Neuronal stem cell (in vitro differentiated cells): ENCODE data around the gene MID1.

ENCODE experiments used
- DNase-seq: peaks from one replicate; pipeline ENCODE4 v3.0.0-alpha.2; 2013; ENCODE audit warnings: low spot score
- H2AFZ ChIP-seq: one replicate; pipeline ENCODE4 v1.6.1; 2013; ENCODE audit warnings: mild to moderate bottlenecking, low read length, inconsistent platforms
- H2AK5ac ChIP-seq: 2 replicates; pipeline ENCODE4 v1.6.1; 2013; ENCODE audit warnings: low read depth, mild to moderate bottlenecking, inconsistent platforms, low read length, moderate library complexity, mixed read lengths
- H2BK120ac ChIP-seq: 2 replicates; pipeline ENCODE4 v1.6.1; 2013; ENCODE audit warnings: low read depth, mild to moderate bottlenecking, inconsistent platforms, low read length, moderate library complexity, mixed read lengths
- H2BK12ac ChIP-seq: one replicate; pipeline ENCODE4 v1.6.1; 2013; ENCODE audit warnings: low read length, inconsistent platforms
- H2BK15ac ChIP-seq: 2 replicates; pipeline ENCODE4 v1.6.1; 2013; ENCODE audit warnings: mild to moderate bottlenecking, low read length, inconsistent platforms, mixed read lengths
- H2BK5ac ChIP-seq: one replicate; pipeline ENCODE4 v1.6.1; 2013; ENCODE audit warnings: inconsistent platforms, mild to moderate bottlenecking, low read length, moderate library complexity
- H3K14ac ChIP-seq: one replicate; pipeline ENCODE4 v1.6.1; 2013; ENCODE audit warnings: low read length, inconsistent platforms
- H3K18ac ChIP-seq: 2 replicates; pipeline ENCODE4 v1.6.1; 2013; ENCODE audit warnings: low read length, inconsistent platforms
- H3K23ac ChIP-seq: 2 replicates; pipeline ENCODE4 v1.6.1; 2013; ENCODE audit warnings: low read depth, mild to moderate bottlenecking, mixed read lengths, low read length, inconsistent platforms; ENCODE audit not compliant: poor library complexity
- H3K27ac ChIP-seq: replicated peaks from 3 replicates; pipeline ENCODE4 v1.5.1; 2013; ENCODE audit warnings: low read length, inconsistent platforms
- H3K27me3 ChIP-seq, 3 experiments: 2 replicates each; pipeline ENCODE4 v1.6.1; 2013; ENCODE audit warnings: low read length in 3 of 3, mild to moderate bottlenecking in 2 of 3, inconsistent platforms in 1 of 3, low read depth in 1 of 3, mixed read lengths in 1 of 3, moderate library complexity in 1 of 3; ENCODE audit not compliant: control insufficient read depth in 3 of 3, insufficient read depth in 3 of 3
- H3K36me3 ChIP-seq, 2 donors: replicated peaks in 1 of 2; 2 replicates each; pipeline ENCODE4 v1.6.1; 2013; ENCODE audit warnings: low read length in 2 of 2; ENCODE audit not compliant: control insufficient read depth in 2 of 2, insufficient read depth in 2 of 2
- H3K4ac ChIP-seq: 2 replicates; pipeline ENCODE4 v1.6.1; 2013; ENCODE audit warnings: inconsistent platforms, mild to moderate bottlenecking, low read length, moderate library complexity
- H3K4me1 ChIP-seq, 2 donors: 1 replicate in 1 of 2; 2 replicates in 1 of 2; pipeline ENCODE4 v1.6.1; 2013; ENCODE audit warnings: low read length in 2 of 2, low read depth in 1 of 2; ENCODE audit not compliant: control insufficient read depth in 2 of 2, insufficient read depth in 1 of 2
- H3K4me2 ChIP-seq: one replicate; pipeline ENCODE4 v1.6.1; 2013; ENCODE audit warnings: mild to moderate bottlenecking, low read length, inconsistent platforms; ENCODE audit not compliant: insufficient read depth, poor library complexity, severe bottlenecking
- H3K4me3 ChIP-seq, 2 donors: 2 replicates each; pipeline ENCODE4 v1.5.1; 2013; ENCODE audit warnings: low read length in 2 of 2, mild to moderate bottlenecking in 2 of 2, inconsistent platforms in 1 of 2, moderate library complexity in 1 of 2
- H3K79me1 ChIP-seq: one replicate; pipeline ENCODE4 v1.6.1; 2013; ENCODE audit warnings: low read depth, mild to moderate bottlenecking, inconsistent platforms, low read length, moderate library complexity
- H3K9ac ChIP-seq: one replicate; pipeline ENCODE4 v1.6.1; 2013; ENCODE audit warnings: mild to moderate bottlenecking, low read depth, low read length, inconsistent platforms; ENCODE audit not compliant: poor library complexity
- H3K9me3 ChIP-seq, 2 donors: replicated peaks in 1 of 2; 2 replicates each; pipeline versions ENCODE3 to v1.6.1; 2013; ENCODE audit warnings: low read length in 2 of 2, mild to moderate bottlenecking in 2 of 2, inconsistent platforms in 1 of 2, low read depth in 1 of 2, mixed read lengths in 1 of 2, moderate library complexity in 1 of 2; ENCODE audit not compliant: control insufficient read depth in 2 of 2, insufficient read depth in 1 of 2
- H4K8ac ChIP-seq: one replicate; pipeline ENCODE4 v1.6.1; 2013; ENCODE audit warnings: low read depth, mild to moderate bottlenecking, inconsistent platforms, low read length, moderate library complexity
- H4K91ac ChIP-seq: one replicate; pipeline ENCODE4 v1.6.1; 2013; ENCODE audit warnings: low read length, low read depth, mild to moderate bottlenecking, inconsistent platforms; ENCODE audit not compliant: poor library complexity
- WGBS, 2 donors: extraction: QIAGEN DNeasy Blood & Tissue Kit; methylation state at CpG; one replicate each; pipeline ENCODE4 v1.1.7; 2013; ENCODE audit warnings: missing lambda C conversion rate in 2 of 2, mixed read lengths in 1 of 2; ENCODE audit not compliant: insufficient read length in 2 of 2, insufficient replicate concordance in 1 of 2; ENCODE audit errors: extremely low coverage in 2 of 2; 5-methylcytosine and 5-hydroxymethylcytosine counted together

Gene MID1

GRCh38 chrX:10483191-10483831, 137.1 kb downstream of the MID1 start:
- H2BK120ac ChIP-seq, result no peak overlapping the region
- no peak overlapping the region for H3K18ac ChIP-seq
- peaks cover 0 to 15% of the 10 kb centered on the region in 2 donors for H3K4me1 ChIP-seq
- H3K14ac ChIP-seq, result no peak overlapping the region
- no peak overlapping the region for H3K4me2 ChIP-seq
- no peak overlapping the region for H3K4me3 ChIP-seq
- H3K79me1 ChIP-seq, result no peaks in the 10 kb centered on the region
- H3K36me3 ChIP-seq, result peaks cover 0 to 38% of the 10 kb centered on the region in 2 donors
- no peak overlapping the region for H4K91ac ChIP-seq
- H3K9me3 ChIP-seq, result peaks cover 0 to 13% of the 10 kb centered on the region in 2 donors
- H2BK15ac ChIP-seq, result no peak overlapping the region
- WGBS, 2 donors, result no CpG with 5 or more reads among the region's 9 CpGs
- no peak overlapping the region for H2BK12ac ChIP-seq
- DNase-seq, result no peak
- H3K4ac ChIP-seq, result no peak overlapping the region
- no peak overlapping the region for H3K9ac ChIP-seq
- peaks cover 0 to 3% (median 0%) of the 10 kb centered on the region in 3 experiments for H3K27me3 ChIP-seq
- H4K8ac ChIP-seq, result no peak overlapping the region
- no peak overlapping the region for H2AK5ac ChIP-seq
- no peak overlapping the region for H3K27ac ChIP-seq
- H2AFZ ChIP-seq, result no peak overlapping the region
- H2BK5ac ChIP-seq, result no peak overlapping the region
- H3K23ac ChIP-seq, result no peak overlapping the region

GRCh38 chrX:10482708-10483107, 137.7 kb downstream of the MID1 start:
- H3K18ac ChIP-seq, result no peak overlapping the region
- H3K9ac ChIP-seq, result no peak overlapping the region
- no peak overlapping the region for H2BK15ac ChIP-seq
- no peak overlapping the region for H4K8ac ChIP-seq
- H2AFZ ChIP-seq, result no peak overlapping the region
- no peak overlapping the region for H3K14ac ChIP-seq
- H3K23ac ChIP-seq, result no peak overlapping the region
- H3K4me1 ChIP-seq, result peaks cover 0 to 15% of the 10 kb centered on the region in 2 donors
- H3K4me3 ChIP-seq, result no peak overlapping the region
- H2BK120ac ChIP-seq, result no peak overlapping the region
- no CpG with 5 or more reads among the region's 5 CpGs for WGBS, 2 donors
- H3K27me3 ChIP-seq, result peaks cover 0 to 3% (median 0%) of the 10 kb centered on the region in 3 experiments
- no peak overlapping the region for H2BK12ac ChIP-seq
- peaks cover 0 to 44% of the 10 kb centered on the region in 2 donors for H3K36me3 ChIP-seq
- H3K9me3 ChIP-seq, result peaks cover 0 to 13% of the 10 kb centered on the region in 2 donors
- H3K4ac ChIP-seq, result no peak overlapping the region
- H4K91ac ChIP-seq, result no peak overlapping the region
- DNase-seq, result no peak
- H2BK5ac ChIP-seq, result no peak overlapping the region
- no peak overlapping the region for H3K4me2 ChIP-seq
- H3K79me1 ChIP-seq, result no peaks in the 10 kb centered on the region
- H3K27ac ChIP-seq, result no peak overlapping the region
- no peak overlapping the region for H2AK5ac ChIP-seq

GRCh38 chrX:10482261-10482660, 138.1 kb downstream of the MID1 start:
- Histone ChIP-seq H4K91ac (no peak overlapping the region), H3K9me3 (peaks cover 0 to 13% of the 10 kb centered on the region in 2 donors), H3K4me3 (no peak overlapping the region), H3K18ac (no peak overlapping the region), H3K27ac (no peak overlapping the region), H3K36me3 (peaks cover 0 to 44% of the 10 kb centered on the region in 2 donors), H2BK12ac (no peak overlapping the region), H4K8ac (peak overlapping the region; percentile 72), H3K4me1 (peaks cover 0 to 15% of the 10 kb centered on the region in 2 donors), H3K4ac (no peak overlapping the region), H3K27me3 (peaks cover 0 to 3% (median 0%) of the 10 kb centered on the region in 3 experiments), H2BK120ac (no peak overlapping the region), H2BK15ac (no peak overlapping the region), H3K9ac (no peak overlapping the region), H3K79me1 (no peaks in the 10 kb centered on the region), H3K14ac (no peak overlapping the region), H3K4me2 (no peak overlapping the region), H2BK5ac (no peak overlapping the region), H3K23ac (no peak overlapping the region), H2AK5ac (no peak overlapping the region), H2AFZ (no peak overlapping the region)
- DNase-seq, result no peak
- no CpG with 5 or more reads among the region's 9 CpGs for WGBS, 2 donors

GRCh38 chrX:10480861-10481260, 139.5 kb downstream of the MID1 start:
- Histone ChIP-seq H3K4me2 (no peak overlapping the region), H3K9me3 (peaks cover 0 to 13% of the 10 kb centered on the region in 2 donors), H3K23ac (no peak overlapping the region), H3K14ac (no peak overlapping the region), H3K4me1 (peaks cover 0 to 15% of the 10 kb centered on the region in 2 donors), H2BK5ac (no peak overlapping the region), H2BK15ac (no peak overlapping the region), H3K27me3 (peaks cover 0 to 3% (median 0%) of the 10 kb centered on the region in 3 experiments), H4K91ac (no peak overlapping the region), H3K36me3 (peaks cover 0 to 52% of the 10 kb centered on the region in 2 donors), H4K8ac (no peak overlapping the region), H3K9ac (no peak overlapping the region), H3K27ac (no peak overlapping the region), H2AK5ac (no peak overlapping the region), H2AFZ (no peak overlapping the region), H3K18ac (no peak overlapping the region), H3K79me1 (no peaks in the 10 kb centered on the region), H2BK12ac (no peak overlapping the region), H3K4ac (no peak overlapping the region), H2BK120ac (no peak overlapping the region), H3K4me3 (no peak overlapping the region)
- no peak for DNase-seq
- no CpG with 5 or more reads among the region's 5 CpGs for WGBS, 2 donors
